SH-SY5Y (cell line): Measurements from ENCODE around the gene KCND1.

Source experiments
- GATA2 ChIP-seq: IDR thresholded peaks from 2 replicates; pipeline ENCODE4 v1.6.1; 2011; ENCODE audit warnings: mild to moderate bottlenecking, low read depth, low read length
- GATA3 ChIP-seq: IDR thresholded peaks from 2 replicates; pipeline ENCODE4 v1.6.1; 2011; ENCODE audit warnings: low read depth, mild to moderate bottlenecking, low read length, moderate library complexity

- TF ChIP-seq GATA2 (no peak), GATA3 (no peak)
Measured at GRCh38 chrX:48917139-48918001, 54.3 kb downstream of the KCND1 start.
